Mesenchymal stem cell (in vitro differentiated cells and primary cell): Measurements from ENCODE around the gene PHF2.

Experiments used
- DNase-seq: peaks from one replicate; pipeline ENCODE4 v3.0.0-alpha.2; 2013
- H2AFZ ChIP-seq: one replicate; pipeline ENCODE4 v1.6.1; 2013; ENCODE audit warnings: low read depth, mild to moderate bottlenecking, control low read depth, inconsistent platforms, low read length, moderate library complexity
- H2AK5ac ChIP-seq: 2 replicates; pipeline ENCODE4 v1.6.1; 2013; ENCODE audit warnings: low read length, moderate library complexity, mild to moderate bottlenecking, inconsistent platforms; ENCODE audit not compliant: severe bottlenecking
- H2BK120ac ChIP-seq: one replicate; pipeline ENCODE4 v1.6.1; 2013; ENCODE audit warnings: low read depth, mild to moderate bottlenecking, inconsistent platforms, low read length, moderate library complexity
- H2BK12ac ChIP-seq, 2 experiments: one replicate each; pipeline ENCODE4 v1.6.1; 2013; ENCODE audit warnings: inconsistent platforms in 2 of 2, low read length in 2 of 2, mild to moderate bottlenecking in 2 of 2, moderate library complexity in 2 of 2, control low read depth in 1 of 2
- H2BK15ac ChIP-seq: one replicate; pipeline ENCODE4 v1.6.1; 2013; ENCODE audit warnings: mild to moderate bottlenecking, low read depth, inconsistent platforms; ENCODE audit not compliant: poor library complexity, severe bottlenecking
- H2BK5ac ChIP-seq: 2 replicates; pipeline ENCODE4 v1.6.1; 2013; ENCODE audit warnings: low read depth, mild to moderate bottlenecking, low read length, control low read depth, inconsistent platforms; ENCODE audit not compliant: poor library complexity, severe bottlenecking
- H3K14ac ChIP-seq, 2 experiments: one replicate each; pipeline ENCODE4 v1.6.1; 2013; ENCODE audit warnings: inconsistent platforms in 2 of 2, low read length in 2 of 2, control low read depth in 1 of 2, mild to moderate bottlenecking in 1 of 2, moderate library complexity in 1 of 2
- H3K18ac ChIP-seq, 2 experiments: one replicate each; pipeline ENCODE4 v1.6.1; 2013; ENCODE audit warnings: inconsistent platforms in 2 of 2, low read length in 2 of 2, control low read depth in 1 of 2, low read depth in 1 of 2, mild to moderate bottlenecking in 1 of 2
- H3K23ac ChIP-seq, 2 experiments: one replicate each; pipeline ENCODE4 v1.6.1; 2013; ENCODE audit warnings: inconsistent platforms in 2 of 2, low read length in 2 of 2, mild to moderate bottlenecking in 2 of 2, moderate library complexity in 2 of 2, control low read depth in 1 of 2
- H3K27ac ChIP-seq: 2 replicates; pipeline ENCODE4 v1.5.1; 2013; ENCODE audit warnings: mild to moderate bottlenecking, moderate library complexity, low read length, control low read depth, inconsistent platforms; ENCODE audit not compliant: poor library complexity, severe bottlenecking
- H3K27me3 ChIP-seq, 2 experiments: 2 replicates each; pipeline versions ENCODE4 v1.6.1 to v1.7.0; 2013; ENCODE audit warnings: low read length in 2 of 2, mild to moderate bottlenecking in 2 of 2, moderate library complexity in 2 of 2, control low read depth in 1 of 2, inconsistent platforms in 1 of 2; ENCODE audit not compliant: control insufficient read depth in 1 of 2, insufficient read depth in 1 of 2
- H3K36me3 ChIP-seq, 2 experiments: 2 replicates each; pipeline versions ENCODE4 v1.6.1 to v1.7.0; 2013; ENCODE audit warnings: low read length in 2 of 2, control low read depth in 1 of 2, inconsistent platforms in 1 of 2, low read depth in 1 of 2, mild to moderate bottlenecking in 1 of 2; ENCODE audit not compliant: insufficient read depth in 2 of 2, control insufficient read depth in 1 of 2
- H3K4ac ChIP-seq, 2 experiments: one replicate each; pipeline ENCODE4 v1.6.1; 2013; ENCODE audit warnings: inconsistent platforms in 2 of 2, low read length in 2 of 2, mild to moderate bottlenecking in 2 of 2, moderate library complexity in 2 of 2, control low read depth in 1 of 2, low read depth in 1 of 2
- H3K4me1 ChIP-seq: 2 replicates; pipeline ENCODE4 v1.6.1; 2013; ENCODE audit warnings: low read depth, low read length, control low read depth; ENCODE audit not compliant: control insufficient read depth, insufficient read depth
- H3K4me2 ChIP-seq: 2 replicates; pipeline ENCODE4 v1.6.1; 2013; ENCODE audit warnings: low read length, mild to moderate bottlenecking, inconsistent platforms; ENCODE audit not compliant: poor library complexity, severe bottlenecking
- H3K4me3 ChIP-seq, 2 experiments: 2 replicates each; pipeline versions ENCODE4 v1.5.1 to v1.7.0; 2013; ENCODE audit warnings: low read length in 2 of 2, mild to moderate bottlenecking in 2 of 2, control low read depth in 1 of 2, low read depth in 1 of 2; ENCODE audit not compliant: insufficient read depth in 1 of 2
- H3K79me1 ChIP-seq: replicated peaks from 2 replicates; pipeline ENCODE4 v1.6.1; 2013; ENCODE audit warnings: mild to moderate bottlenecking, control low read depth, low read length, inconsistent platforms; ENCODE audit not compliant: poor library complexity, severe bottlenecking
- H3K9ac ChIP-seq: 2 replicates; pipeline ENCODE4 v1.7.0; 2013; ENCODE audit warnings: mild to moderate bottlenecking, low read length, moderate library complexity
- H3K9me3 ChIP-seq: 2 replicates; pipeline ENCODE4 v1.7.0; 2013; ENCODE audit warnings: mild to moderate bottlenecking, low read length; ENCODE audit not compliant: control insufficient read depth
- H4K8ac ChIP-seq: one replicate; pipeline ENCODE4 v1.6.1; 2013; ENCODE audit warnings: inconsistent platforms, mild to moderate bottlenecking, low read length, moderate library complexity
- H4K91ac ChIP-seq: one replicate; pipeline ENCODE4 v1.6.1; 2013; ENCODE audit warnings: mild to moderate bottlenecking, low read length, inconsistent platforms
- WGBS: methylation state at CpG from one replicate; pipeline ENCODE4 v1.1.7; 2013; ENCODE audit warnings: mixed read lengths; 5-methylcytosine and 5-hydroxymethylcytosine counted together

PHF2 gene

DNA sequence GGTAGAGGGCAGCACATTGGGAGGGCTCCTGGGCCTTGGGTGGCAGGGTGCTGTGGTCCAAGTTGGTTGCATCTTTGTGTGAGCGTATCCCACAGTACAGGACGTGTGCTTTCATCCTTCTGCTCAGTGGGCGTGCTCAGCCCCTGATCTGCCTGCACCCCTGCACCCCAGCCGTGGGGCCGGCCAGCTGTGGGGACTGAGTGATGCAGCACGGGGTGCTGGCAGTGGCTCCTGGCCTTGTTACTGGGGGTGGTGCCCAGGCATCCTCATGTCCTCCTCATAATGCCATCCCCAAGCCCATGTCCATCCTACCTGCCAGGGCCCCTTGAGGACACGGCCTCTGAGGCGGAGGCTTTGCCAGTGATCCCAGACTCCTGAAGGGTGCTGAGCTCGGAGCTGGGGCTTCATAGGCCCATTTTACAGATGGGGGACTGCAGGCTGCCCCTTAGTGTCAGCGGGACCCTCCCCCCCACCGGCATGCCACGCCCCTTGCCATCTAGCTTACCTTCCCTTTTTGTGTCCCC, 100.7 kb downstream of the PHF2 start:
- Histone ChIP-seq H3K4ac (no peak overlapping the region), H3K4me1 (no peaks in the 10 kb centered on the region), H3K9me3 (no peaks in the 10 kb centered on the region), H2AFZ (no peak overlapping the region), H3K23ac (no peak overlapping the region), H4K91ac (no peak overlapping the region), H4K8ac (no peak overlapping the region), H2AK5ac (no peak overlapping the region), H2BK120ac (no peak overlapping the region), H3K79me1 (no peaks in the 10 kb centered on the region), H3K9ac (no peak overlapping the region), H3K36me3 (peaks cover 15 to 72% of the 10 kb centered on the region in 2 experiments), H3K4me2 (no peak overlapping the region), H2BK12ac (no peak overlapping the region), H3K27me3 (no peaks in the 10 kb centered on the region), H3K4me3 (no peak overlapping the region), H3K14ac (no peak overlapping the region), H2BK15ac (no peak overlapping the region), H3K18ac (no peak overlapping the region), H2BK5ac (no peak overlapping the region), H3K27ac (no peak overlapping the region)
- 96% methylated on average over 12 of the region's 12 CpGs for WGBS
- DNase-seq = no peak

DNA sequence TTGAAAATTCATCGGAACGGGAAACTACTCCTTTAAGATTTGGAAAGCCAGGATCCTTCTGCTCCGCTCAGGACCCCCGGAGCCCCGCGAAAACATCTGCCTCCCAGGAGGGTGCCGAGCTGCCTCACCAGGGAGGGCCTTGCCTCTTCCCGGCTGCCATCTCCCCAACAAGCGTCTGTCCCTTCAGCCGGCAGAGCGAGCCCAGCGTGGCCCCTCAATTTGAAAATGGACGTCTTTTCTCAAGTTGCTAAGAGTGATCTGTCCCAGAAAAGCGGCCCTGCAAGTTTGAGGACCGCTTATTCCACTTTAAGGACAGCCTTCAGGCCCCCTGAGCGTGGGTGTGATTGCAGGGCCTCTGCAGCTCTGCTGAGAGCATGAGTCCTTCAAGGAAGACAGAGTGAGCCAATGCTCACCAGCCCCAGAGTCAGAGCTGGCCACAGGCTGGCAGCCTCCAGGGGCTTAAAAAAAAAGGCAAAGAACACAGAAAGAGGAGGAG, 101.3 kb downstream of the PHF2 start:
- Histone ChIP-seq H2BK5ac (no peak overlapping the region), H3K27me3 (peaks cover 0 to 2% of the 10 kb centered on the region in 2 experiments), H2AK5ac (no peak overlapping the region), H4K91ac (no peak overlapping the region), H2AFZ (no peak overlapping the region), H2BK15ac (no peak overlapping the region), H3K79me1 (no peaks in the 10 kb centered on the region), H3K36me3 (peaks cover 15 to 68% of the 10 kb centered on the region in 2 experiments), H4K8ac (no peak overlapping the region), H3K4ac (no peak overlapping the region), H3K14ac (no peak overlapping the region), H3K4me3 (no peak overlapping the region), H3K4me1 (no peaks in the 10 kb centered on the region), H3K9me3 (no peaks in the 10 kb centered on the region), H3K18ac (no peak overlapping the region), H3K9ac (no peak overlapping the region), H3K23ac (no peak overlapping the region), H2BK12ac (no peak overlapping the region), H3K4me2 (no peak overlapping the region), H2BK120ac (no peak overlapping the region), H3K27ac (no peak overlapping the region)
- no peak for DNase-seq
- WGBS = 97% methylated on average over 16 of the region's 16 CpGs

DNA sequence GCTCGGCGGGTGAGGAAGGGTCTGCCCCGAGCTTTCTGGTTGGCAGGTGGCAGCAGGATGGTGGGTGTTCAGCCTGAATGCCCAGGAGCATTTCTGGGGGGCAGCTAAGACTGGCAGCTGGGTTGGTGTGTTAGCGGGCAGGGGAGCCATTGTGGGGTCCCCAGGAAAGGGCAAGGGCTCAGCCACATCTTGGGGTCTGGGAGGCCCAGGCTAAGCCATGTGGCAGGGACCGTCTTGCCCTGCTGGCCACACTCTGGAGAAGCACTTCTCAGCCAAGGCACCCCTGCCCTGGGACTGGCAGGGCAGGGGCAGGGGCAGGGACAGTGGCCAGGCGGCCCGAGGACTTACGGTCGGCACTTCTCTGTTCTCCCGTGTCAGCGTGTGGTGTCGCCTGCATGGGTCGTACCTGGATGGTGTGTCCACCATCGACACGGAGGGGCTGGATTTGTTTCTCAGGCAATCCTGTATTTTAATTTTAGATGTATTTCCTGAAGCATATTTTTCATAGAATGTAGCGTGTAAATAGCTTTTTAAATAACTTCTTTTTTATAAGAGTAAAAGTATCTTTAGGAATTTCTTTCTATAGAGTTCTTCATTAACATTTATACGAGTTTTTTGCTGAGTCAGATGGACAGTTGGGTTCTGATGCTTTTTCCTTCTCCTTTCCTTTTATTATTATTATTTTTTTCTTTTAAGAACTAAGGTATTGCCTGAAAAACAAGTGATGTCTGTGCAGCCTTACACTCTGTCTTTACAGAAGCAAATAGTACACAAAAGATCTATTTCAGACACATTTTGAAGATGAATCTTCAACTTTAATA, 102.0 kb downstream of the PHF2 start:
- H2BK120ac ChIP-seq = no peak overlapping the region
- WGBS = 92% methylated on average over 11 of the region's 17 CpGs
- no peak overlapping the region for H2AFZ ChIP-seq
- no peak overlapping the region for H4K8ac ChIP-seq
- H3K9ac ChIP-seq = no peak overlapping the region
- no peaks in the 10 kb centered on the region for H3K79me1 ChIP-seq
- H3K9me3 ChIP-seq = no peaks in the 10 kb centered on the region
- no peak overlapping the region for H3K27ac ChIP-seq
- peaks cover 3 to 9% of the 10 kb centered on the region in 2 experiments for H3K27me3 ChIP-seq
- H3K4me1 ChIP-seq = no peaks in the 10 kb centered on the region
- H2BK5ac ChIP-seq = no peak overlapping the region
- H2AK5ac ChIP-seq = no peak overlapping the region
- no peak overlapping the region for H3K4me2 ChIP-seq
- H3K36me3 ChIP-seq = peaks cover 15 to 61% of the 10 kb centered on the region in 2 experiments
- H3K18ac ChIP-seq = no peak overlapping the region
- no peak overlapping the region for H2BK12ac ChIP-seq
- no peak overlapping the region for H4K91ac ChIP-seq
- DNase-seq = no peak
- no peak overlapping the region for H3K4ac ChIP-seq
- no peak overlapping the region for H3K23ac ChIP-seq
- H3K14ac ChIP-seq = no peak overlapping the region
- H3K4me3 ChIP-seq = no peak overlapping the region
- no peak overlapping the region for H2BK15ac ChIP-seq

DNA sequence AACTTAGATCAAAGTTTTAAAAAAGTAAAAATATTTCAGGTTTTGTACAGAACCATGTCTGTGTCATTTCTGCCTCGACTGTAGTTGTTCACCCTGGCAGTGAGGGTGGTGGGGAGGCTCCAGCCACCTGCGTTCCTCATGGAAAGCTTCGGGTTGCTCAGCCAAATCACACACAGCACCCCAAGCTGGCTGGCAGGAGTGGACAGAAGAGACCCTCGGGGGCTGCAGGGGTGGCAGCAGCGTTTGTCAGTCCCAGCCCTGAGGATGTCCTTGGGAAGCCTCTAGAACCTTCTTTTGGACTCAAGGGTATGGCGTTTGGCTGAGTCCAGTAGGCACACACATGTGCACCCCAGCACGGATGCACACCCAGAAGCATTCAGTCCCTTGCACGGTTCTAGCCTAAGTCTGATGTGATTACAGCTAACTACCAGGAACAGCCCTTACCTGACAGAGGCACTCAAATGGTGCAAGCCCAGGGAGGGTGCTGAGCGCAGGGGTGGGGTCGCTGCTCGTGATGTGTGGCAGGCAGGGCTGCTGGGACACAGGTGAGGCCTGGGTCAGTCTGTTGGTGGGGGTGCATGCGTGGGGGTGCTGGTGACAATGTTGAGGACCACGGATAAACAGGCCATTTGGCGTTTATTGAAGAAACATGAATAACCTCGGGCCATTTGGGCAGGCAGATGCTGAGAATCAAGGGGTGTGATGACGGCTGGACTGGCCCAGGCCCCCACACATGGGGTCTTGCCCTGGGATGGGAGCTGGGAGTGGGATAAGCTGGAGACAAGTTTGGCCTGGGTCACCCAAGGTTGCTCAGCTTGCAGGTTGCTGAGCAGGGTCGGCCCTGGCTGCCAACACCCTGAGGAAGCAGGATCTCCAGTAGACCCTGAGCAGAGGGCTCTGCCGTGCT, 103.4 kb downstream of the PHF2 start:
- no peak overlapping the region for H3K9ac ChIP-seq
- no peaks in the 10 kb centered on the region for H3K79me1 ChIP-seq
- H2BK120ac ChIP-seq = no peak overlapping the region
- no peak overlapping the region for H3K4me3 ChIP-seq
- no peak overlapping the region for H2BK15ac ChIP-seq
- no peak overlapping the region for H3K23ac ChIP-seq
- H3K27me3 ChIP-seq = peaks cover 7 to 15% of the 10 kb centered on the region in 2 experiments
- no peak overlapping the region for H3K27ac ChIP-seq
- H3K36me3 ChIP-seq = peaks cover 8 to 47% of the 10 kb centered on the region in 2 experiments
- no peak overlapping the region for H2BK12ac ChIP-seq
- H3K9me3 ChIP-seq = no peaks in the 10 kb centered on the region
- no peak overlapping the region for H3K4me2 ChIP-seq
- no peak overlapping the region for H2AFZ ChIP-seq
- WGBS = 97% methylated on average over 18 of the region's 18 CpGs
- no peak for DNase-seq
- no peaks in the 10 kb centered on the region for H3K4me1 ChIP-seq
- no peak overlapping the region for H4K91ac ChIP-seq
- H2BK5ac ChIP-seq = no peak overlapping the region
- H3K18ac ChIP-seq = no peak overlapping the region
- no peak overlapping the region for H3K4ac ChIP-seq
- no peak overlapping the region for H4K8ac ChIP-seq
- H3K14ac ChIP-seq = no peak overlapping the region
- H2AK5ac ChIP-seq = no peak overlapping the region
